Activated CD4-positive, alpha-beta T cell treated with anti-CD3 and anti-CD28 coated beads for 1 hour (primary cell): ENCODE results near the gene SPAST.
"Not testable (repeated sequence)": the region's sequence is repeated elsewhere in the genome, so short reads cannot be mapped to it uniquely, and the experiment has no call there.

Experiments
- DNase-seq: peaks from one replicate; pipeline ENCODE4 v3.0.0-alpha.2; 2020

SPAST gene

GRCh38 chr2:32128636-32129035 lies 65.3 kb downstream of the SPAST start:
- DNase-seq = no peak

- DNase-seq = no peak
These were observed 65.7 kb downstream of the SPAST start for GRCh38 chr2:32129086-32129485.

GRCh38 chr2:32135409-32135808 lies 72.1 kb downstream of the SPAST start:
- DNase-seq = no peak

- DNase-seq = no peak
These were observed 72.7 kb downstream of the SPAST start for GRCh38 chr2:32136097-32136496.

- not testable (repeated sequence) for DNase-seq
These were observed 88.2 kb downstream of the SPAST start for GRCh38 chr2:32151544-32151943.

- no peak for DNase-seq
These were observed 96.3 kb downstream of the SPAST start for GRCh38 chr2:32159678-32160077.

- DNase-seq = no peak
These were observed 97.9 kb downstream of the SPAST start for GRCh38 chr2:32161296-32161695.

GRCh38 chr2:32164254-32164653 lies 100.9 kb downstream of the SPAST start:
- not testable (repeated sequence) for DNase-seq

GRCh38 chr2:32165027-32165347 lies 101.6 kb downstream of the SPAST start:
- DNase-seq = not testable (repeated sequence)

- no peak for DNase-seq
These were observed 102.8 kb downstream of the SPAST start for GRCh38 chr2:32166115-32166574.

- no peak for DNase-seq
These were observed 105.2 kb downstream of the SPAST start for GRCh38 chr2:32168513-32168912.

GRCh38 chr2:32172870-32173269 lies 109.5 kb downstream of the SPAST start:
- DNase-seq = no peak

- no peak for DNase-seq
These were observed 119.3 kb downstream of the SPAST start for GRCh38 chr2:32182667-32183066.

- no peak for DNase-seq
These were observed 125.7 kb downstream of the SPAST start for GRCh38 chr2:32189011-32189410.

GRCh38 chr2:32192418-32192817 lies 129.1 kb downstream of the SPAST start:
- DNase-seq = no peak

- no peak for DNase-seq
These were observed 137.5 kb downstream of the SPAST start for GRCh38 chr2:32200814-32201213.

- DNase-seq = not testable (repeated sequence)
These were observed 140.1 kb downstream of the SPAST start for GRCh38 chr2:32203428-32203827.
